B cell (primary cell): ENCODE results near the gene PPP1R14C. TPM values are rescaled to one million over a fixed set of nuclear protein-coding genes. Genes with fewer than 3 reads are reported as not detected.

Experiments used
- ATAC-seq: fragments of 200-7000 bp; cut with Tn5 transposase; one replicate; pipeline ENCODE4 v1.10.0; 2021; ENCODE audit warnings: low read depth, mild to moderate bottlenecking, moderate number of reproducible peaks, moderate library complexity
- CTCF ChIA-PET: fragments of 350-600 bp; sonication (Branson Sonifier 250); formaldehyde crosslinking; loops from one replicate; lab custom pipeline; 2021; ENCODE audit warnings: antibody characterized with exemption, inconsistent platforms; lab: Charles Lee
- POLR2A ChIA-PET: fragments of 350-600 bp; sonication (Branson Sonifier 250); formaldehyde crosslinking; loops from one replicate; lab custom pipeline; 2021; ENCODE audit warnings: antibody characterized with exemption; lab: Charles Lee
- DNase-seq: peaks from one replicate; pipeline ENCODE4 v3.0.0; 2013
- H2AFZ ChIP-seq: 2 replicates; pipeline ENCODE4 v1.6.1; 2012; ENCODE audit warnings: mild to moderate bottlenecking, low read depth, low read length; ENCODE audit not compliant: insufficient read depth, poor library complexity, severe bottlenecking
- H3K27ac ChIP-seq, 2 donors: 1 replicate in 1 of 2; 2 replicates in 1 of 2; pipeline ENCODE4 v1.5.1; 2012 to 2013; ENCODE audit warnings: low read length in 2 of 2, mild to moderate bottlenecking in 2 of 2, moderate library complexity in 1 of 2
- H3K27me3 ChIP-seq, 4 experiments: fragments of 200-600 bp in 1 of 4; sonication (generic) in 1 of 4; replicated peaks in 1 of 4; 1 replicate in 2 of 4; 2 replicates in 2 of 4; pipeline versions ENCODE4 v1.6.1 to v1.7.0; 2013 to 2016; ENCODE audit warnings: low read length in 3 of 4, mild to moderate bottlenecking in 2 of 4, mixed read lengths in 1 of 4, moderate library complexity in 1 of 4; ENCODE audit not compliant: insufficient read depth in 4 of 4, control insufficient read depth in 3 of 4; ENCODE audit errors: control extremely low read depth in 1 of 4
- H3K36me3 ChIP-seq, 2 experiments: replicated peaks in 1 of 2; 1 replicate in 1 of 2; 2 replicates in 1 of 2; pipeline versions ENCODE4 v1.6.1 to v1.7.1; 2013; ENCODE audit warnings: low read length in 1 of 2; ENCODE audit not compliant: insufficient read depth in 2 of 2, control insufficient read depth in 1 of 2; ENCODE audit errors: control extremely low read depth in 1 of 2, extremely low read depth in 1 of 2
- H3K4me1 ChIP-seq, 2 donors: fragments of 200-600 bp in 1 of 2; sonication (generic) in 1 of 2; 1 replicate in 1 of 2; 2 replicates in 1 of 2; pipeline versions ENCODE4 v1.5.1 to v1.6.1; 2013 to 2017; ENCODE audit warnings: low read length in 2 of 2; ENCODE audit not compliant: control insufficient read depth in 2 of 2, insufficient read depth in 2 of 2
- H3K4me2 ChIP-seq: replicated peaks from 2 replicates; pipeline ENCODE3; 2012; ENCODE audit warnings: mild to moderate bottlenecking, low read depth, low read length; ENCODE audit not compliant: poor library complexity, severe bottlenecking
- H3K4me3 ChIP-seq, 5 experiments: fragments of 200-600 bp in 1 of 5; sonication (generic) in 1 of 5; 1 replicate in 3 of 5; 2 replicates in 2 of 5; pipeline versions ENCODE4 v1.5.1 to v1.7.0; 2011 to 2016; ENCODE audit warnings: low read length in 4 of 5, mild to moderate bottlenecking in 4 of 5, low read depth in 2 of 5, control low read depth in 1 of 5, moderate library complexity in 1 of 5; ENCODE audit not compliant: insufficient read depth in 1 of 5; ENCODE audit errors: control extremely low read depth in 1 of 5, extremely low read depth in 1 of 5
- H3K79me2 ChIP-seq: fragments of 200-600 bp; sonication (generic); one replicate; pipeline ENCODE4 v1.6.0; 2016; ENCODE audit warnings: low read length; ENCODE audit not compliant: control insufficient read depth, insufficient read depth
- H3K9ac ChIP-seq: fragments of 200-600 bp; sonication (generic); 2 replicates; pipeline ENCODE4 v1.6.1; 2017; ENCODE audit warnings: mild to moderate bottlenecking, low read length, moderate library complexity
- H3K9me3 ChIP-seq, 3 donors: one replicate each; pipeline versions ENCODE4 v1.6.1 to v1.7.1; 2013; ENCODE audit warnings: low read length in 2 of 3; ENCODE audit not compliant: control insufficient read depth in 2 of 3, insufficient read depth in 1 of 3; ENCODE audit errors: control extremely low read depth in 1 of 3
- H4K20me1 ChIP-seq: 2 replicates; pipeline ENCODE4 v1.6.0; 2012; ENCODE audit warnings: mild to moderate bottlenecking, low read length; ENCODE audit not compliant: insufficient read depth, control insufficient read depth, poor library complexity, severe bottlenecking
- H3K27ac Mint-ChIP-seq: one replicate; pipeline ENCODE4 v1.8.0; 2021; ENCODE audit warnings: mixed read lengths
- H3K27me3 Mint-ChIP-seq: one replicate; pipeline ENCODE4 v1.8.0; 2021; ENCODE audit warnings: mixed read lengths
- H3K4me1 Mint-ChIP-seq: one replicate; pipeline ENCODE4 v1.8.0; 2021; ENCODE audit warnings: mixed read lengths
- H3K4me3 Mint-ChIP-seq: one replicate; pipeline ENCODE4 v1.8.0; 2021; ENCODE audit warnings: mixed read lengths
- H3K9me3 Mint-ChIP-seq: one replicate; pipeline ENCODE4 v1.8.0; 2022; ENCODE audit warnings: mixed read lengths; ENCODE audit not compliant: insufficient read depth
- CTCF ChIP-seq: fragments of 200-600 bp; IDR thresholded peaks from one replicate; pipeline ENCODE4 v1.8.0; 2022; ENCODE audit warnings: antibody characterized with exemption, mild to moderate bottlenecking
- EZH2 ChIP-seq: IDR thresholded peaks from 2 replicates; pipeline ENCODE4 v1.6.1; 2012; ENCODE audit warnings: borderline replicate concordance, low read depth, mild to moderate bottlenecking, moderate library complexity, low read length; ENCODE audit not compliant: insufficient read depth, poor library complexity, severe bottlenecking
- WGBS: methylation state at CpG from one replicate; pipeline ENCODE4 v1.1.5; 2013; ENCODE audit warnings: missing lambda C conversion rate; ENCODE audit not compliant: insufficient coverage; 5-methylcytosine and 5-hydroxymethylcytosine counted together
- intact Hi-C: fragments of 100-400 bp; cut with micrococcal nuclease; formaldehyde crosslinking; loops from one replicate; pipeline ENCODE4 v1.10.0; 2022
- polyA plus RNA-seq: library from polyadenylated mRNA; depleted of rRNA; stranded (reverse); fragments of >200 nt; gene quantifications from 2 replicates; pipeline ENCODE4 v1.2.3, GENCODE V29; 2012
- total RNA-seq, 2 donors: library from RNA; stranded (reverse); fragments of 120-200 nt in 1 of 2; gene quantifications; 1 replicate in 1 of 2; 2 replicates in 1 of 2; pipeline versions ENCODE4 v1.2.3 to v1.2.4, GENCODE V29; 2013 to 2022

PPP1R14C gene
- total and polyA plus RNA-seq, 2 donors (not counting 1 experiment from before 2014, with no cell fraction given): not detected

GRCh38 chr6:150118203-150118602 lies 24.6 kb upstream of the PPP1R14C start:
- 95% methylated on average over 4 of the region's 6 CpGs for WGBS
- ChIA-PET POLR2A (no interaction called here), CTCF (no interaction called here)
- TF ChIP-seq EZH2 (no peak), CTCF (no peak)
- H3K4me3 Mint-ChIP-seq: no peak overlapping the region
- no peaks in the 10 kb centered on the region for H4K20me1 ChIP-seq
- intact Hi-C loops: no loop called here
- H3K4me1 Mint-ChIP-seq: peaks cover 27% of the 10 kb centered on the region
- peaks cover 15% of the 10 kb centered on the region in 2 donors for H3K4me1 ChIP-seq
- no peaks in the 10 kb centered on the region for H3K27me3 ChIP-seq
- no peaks in the 10 kb centered on the region for H3K9me3 Mint-ChIP-seq
- no peak overlapping the region for H3K4me3 ChIP-seq
- H3K9me3 ChIP-seq: peaks cover 0 to 16% (median 0%) of the 10 kb centered on the region in 3 donors
- H3K27ac ChIP-seq: no peak overlapping the region
- ATAC-seq: no peak
- no peak overlapping the region for H3K4me2 ChIP-seq
- no peak overlapping the region for H3K9ac ChIP-seq
- H3K27ac Mint-ChIP-seq: no peak overlapping the region
- no peak overlapping the region for H2AFZ ChIP-seq
- H3K36me3 ChIP-seq: no peaks in the 10 kb centered on the region
- peaks cover under 1% of the 10 kb centered on the region for H3K27me3 Mint-ChIP-seq
- DNase-seq: no peak
- no peaks in the 10 kb centered on the region for H3K79me2 ChIP-seq

GRCh38 chr6:150118627-150119026 lies 24.2 kb upstream of the PPP1R14C start:
- no peaks in the 10 kb centered on the region for H3K79me2 ChIP-seq
- ChIA-PET CTCF (interaction anchor here (1.0 kb wide), 1 partner anchor 47 kb away, joined by 3 read pairs; no protein-coding TSS in a partner anchor), POLR2A (no interaction called here)
- Mint-ChIP-seq H3K27ac (no peak overlapping the region), H3K4me3 (no peak overlapping the region), H3K27me3 (peaks cover under 1% of the 10 kb centered on the region), H3K4me1 (peaks cover 27% of the 10 kb centered on the region), H3K9me3 (no peaks in the 10 kb centered on the region)
- H2AFZ ChIP-seq: no peak overlapping the region
- H3K4me2 ChIP-seq: no peak overlapping the region
- ATAC-seq (no peak), DNase-seq (no peak)
- no peaks in the 10 kb centered on the region for H4K20me1 ChIP-seq
- TF ChIP-seq CTCF (no peak), EZH2 (no peak)
- no peak overlapping the region for H3K9ac ChIP-seq
- H3K9me3 ChIP-seq: peaks cover 0 to 16% (median 0%) of the 10 kb centered on the region in 3 donors
- intact Hi-C loops: no loop called here
- peaks cover 15% of the 10 kb centered on the region in 2 donors for H3K4me1 ChIP-seq
- no peak overlapping the region for H3K4me3 ChIP-seq
- 85% methylated on average over 9 of the region's 9 CpGs for WGBS
- no peaks in the 10 kb centered on the region for H3K36me3 ChIP-seq
- no peak overlapping the region for H3K27ac ChIP-seq
- no peaks in the 10 kb centered on the region for H3K27me3 ChIP-seq
